Activated naive CD8-positive, alpha-beta T cell treated with anti-CD3 and anti-CD28 coated beads, Interleukin-2, amount 10 ng/mL, durations not matched to agents 7 days and 5 days (primary cell): Measurements from ENCODE around the gene KIF3B. TPM values are rescaled to one million over a fixed set of nuclear protein-coding genes. Genes with fewer than 3 reads are reported as not detected.
"Not testable (repeated sequence)": the region's sequence is repeated elsewhere in the genome, so short reads cannot be mapped to it uniquely, and the experiment has no call there.

ENCODE experiments used
- ATAC-seq: fragments of 150-1000 bp; cut with Tn5 transposase; one replicate; pipeline ENCODE4 v1.10.0; 2021; ENCODE audit warnings: low read depth, moderate library complexity
- POLR2A ChIA-PET: fragments of 350-600 bp; sonication (Branson Sonifier 250); formaldehyde crosslinking; loops from one replicate; lab custom pipeline; 2021; ENCODE audit warnings: antibody characterized with exemption; lab: Charles Lee
- DNase-seq: peaks from one replicate; pipeline ENCODE4 v3.0.0; 2021
- H3K27ac Mint-ChIP-seq: one replicate; pipeline ENCODE4 v1.8.0; 2022; ENCODE audit warnings: mild to moderate bottlenecking, mixed read lengths
- H3K27me3 Mint-ChIP-seq: one replicate; pipeline ENCODE4 v1.8.0; 2022; ENCODE audit warnings: mild to moderate bottlenecking, moderate library complexity, mixed read lengths
- H3K36me3 Mint-ChIP-seq: one replicate; pipeline ENCODE4 v1.8.0; 2021; ENCODE audit warnings: mild to moderate bottlenecking, mixed read lengths
- H3K4me1 Mint-ChIP-seq: one replicate; pipeline ENCODE4 v1.8.0; 2021; ENCODE audit warnings: mixed read lengths
- H3K4me3 Mint-ChIP-seq: one replicate; pipeline ENCODE4 v1.8.0; 2022; ENCODE audit warnings: mild to moderate bottlenecking, moderate library complexity, mixed read lengths
- H3K9me3 Mint-ChIP-seq: one replicate; pipeline ENCODE4 v1.8.0; 2021; ENCODE audit warnings: mixed read lengths
- total RNA-seq, 2 experiments: library from RNA; stranded (reverse); gene quantifications; one replicate each; pipeline ENCODE4 v1.2.3, GENCODE V29; 2021

Gene KIF3B
- total RNA-seq, 2 experiments from 2014 or later: 14.3 to 14.4 TPM

GRCh38 chr20:32314768-32315167, 37.3 kb downstream of the KIF3B start:
- peaks cover 45% of the 10 kb centered on the region for H3K36me3 Mint-ChIP-seq
- H3K9me3 Mint-ChIP-seq: peaks cover 2% of the 10 kb centered on the region
- DNase-seq: no peak
- H3K27ac Mint-ChIP-seq: no peak overlapping the region
- POLR2A ChIA-PET: no interaction called here
- no peak for ATAC-seq
- peaks cover 8% of the 10 kb centered on the region for H3K4me1 Mint-ChIP-seq
- no peaks in the 10 kb centered on the region for H3K27me3 Mint-ChIP-seq
- no peak overlapping the region for H3K4me3 Mint-ChIP-seq

GRCh38 chr20:32315399-32315798, 37.9 kb downstream of the KIF3B start:
- peaks cover 43% of the 10 kb centered on the region for H3K36me3 Mint-ChIP-seq
- POLR2A ChIA-PET: no interaction called here

GRCh38 chr20:32315891-32316290, 38.4 kb downstream of the KIF3B start:
- Mint-ChIP-seq H3K4me3 (no peak overlapping the region), H3K27me3 (no peaks in the 10 kb centered on the region), H3K4me1 (peaks cover 6% of the 10 kb centered on the region), H3K36me3 (peaks cover 44% of the 10 kb centered on the region), H3K9me3 (peaks cover 2% of the 10 kb centered on the region), H3K27ac (no peak overlapping the region)
- DNase-seq: no peak
- no peak for ATAC-seq
- POLR2A ChIA-PET: no interaction called here

More at GRCh38 chr20:32315399-32315798, 37.9 kb downstream of the KIF3B start:
- DNase-seq (no peak), ATAC-seq (no peak)
- no peak overlapping the region for H3K27ac Mint-ChIP-seq
- peaks cover 2% of the 10 kb centered on the region for H3K9me3 Mint-ChIP-seq
- no peak overlapping the region for H3K4me3 Mint-ChIP-seq
- no peaks in the 10 kb centered on the region for H3K27me3 Mint-ChIP-seq
- H3K4me1 Mint-ChIP-seq: peaks cover 8% of the 10 kb centered on the region

- H3K27me3 Mint-ChIP-seq: no peaks in the 10 kb centered on the region
- H3K27ac Mint-ChIP-seq: no peak overlapping the region
- ATAC-seq: no peak
- no peak for DNase-seq
- H3K9me3 Mint-ChIP-seq: peaks cover 2% of the 10 kb centered on the region
- POLR2A ChIA-PET: no interaction called here
- H3K4me1 Mint-ChIP-seq: peaks cover 6% of the 10 kb centered on the region
- H3K4me3 Mint-ChIP-seq: no peak overlapping the region
- H3K36me3 Mint-ChIP-seq: peaks cover 44% of the 10 kb centered on the region
Measured at GRCh38 chr20:32316667-32317066, 39.2 kb downstream of the KIF3B start.

GRCh38 chr20:32319100-32319499, 41.6 kb downstream of the KIF3B start:
- peaks cover 2% of the 10 kb centered on the region for H3K9me3 Mint-ChIP-seq
- no peaks in the 10 kb centered on the region for H3K27me3 Mint-ChIP-seq
- ATAC-seq: no peak
- POLR2A ChIA-PET: no interaction called here
- no peak overlapping the region for H3K4me3 Mint-ChIP-seq
- peaks cover 39% of the 10 kb centered on the region for H3K36me3 Mint-ChIP-seq
- no peak overlapping the region for H3K27ac Mint-ChIP-seq
- H3K4me1 Mint-ChIP-seq: peaks cover 6% of the 10 kb centered on the region
- DNase-seq: no peak

GRCh38 chr20:32320305-32320704, 42.9 kb downstream of the KIF3B start:
- Mint-ChIP-seq H3K27me3 (no peaks in the 10 kb centered on the region), H3K36me3 (peaks cover 35% of the 10 kb centered on the region), H3K4me1 (peaks cover 2% of the 10 kb centered on the region), H3K27ac (no peak overlapping the region), H3K9me3 (peaks cover under 1% of the 10 kb centered on the region), H3K4me3 (no peak overlapping the region)
- ATAC-seq (no peak), DNase-seq (no peak)
- POLR2A ChIA-PET: no interaction called here

GRCh38 chr20:32321390-32321789, 43.9 kb downstream of the KIF3B start:
- POLR2A ChIA-PET: no interaction called here
- Mint-ChIP-seq H3K9me3 (no peaks in the 10 kb centered on the region), H3K4me3 (no peak overlapping the region), H3K27me3 (no peaks in the 10 kb centered on the region), H3K36me3 (peaks cover 30% of the 10 kb centered on the region), H3K27ac (no peak overlapping the region), H3K4me1 (peaks cover 2% of the 10 kb centered on the region)
- DNase-seq (no peak), ATAC-seq (peak; percentile 23)

- H3K4me1 Mint-ChIP-seq, DNase-seq, ATAC-seq, POLR2A ChIA-PET, H3K4me3 Mint-ChIP-seq, H3K27me3 Mint-ChIP-seq, H3K27ac Mint-ChIP-seq, H3K9me3 Mint-ChIP-seq: not testable (repeated sequence)
- H3K36me3 Mint-ChIP-seq: peaks cover 27% of the 10 kb centered on the region
Measured at GRCh38 chr20:32322260-32322659, 44.8 kb downstream of the KIF3B start.

GRCh38 chr20:32323761-32324160, 46.3 kb downstream of the KIF3B start:
- H3K9me3 Mint-ChIP-seq, DNase-seq, H3K27ac Mint-ChIP-seq, ATAC-seq, H3K4me1 Mint-ChIP-seq, H3K27me3 Mint-ChIP-seq, H3K4me3 Mint-ChIP-seq: not testable (repeated sequence)
- POLR2A ChIA-PET: interaction anchor here (0.7 kb wide), 1 partner anchor 35 kb away, joined by 3 read pairs; no protein-coding TSS in a partner anchor
- peaks cover 20% of the 10 kb centered on the region for H3K36me3 Mint-ChIP-seq

- H3K4me3 Mint-ChIP-seq: no peak overlapping the region
- H3K27me3 Mint-ChIP-seq: no peaks in the 10 kb centered on the region
- H3K9me3 Mint-ChIP-seq: no peaks in the 10 kb centered on the region
- no peak for DNase-seq
- POLR2A ChIA-PET: interaction anchor here (0.6 kb wide), 1 partner anchor 125 kb away, joined by 3 read pairs; no protein-coding TSS in a partner anchor
- H3K4me1 Mint-ChIP-seq: no peaks in the 10 kb centered on the region
- H3K36me3 Mint-ChIP-seq: peaks cover 11% of the 10 kb centered on the region
- H3K27ac Mint-ChIP-seq: no peak overlapping the region
- no peak for ATAC-seq
Measured at GRCh38 chr20:32325706-32326503, 48.5 kb downstream of the KIF3B start.

- no peaks in the 10 kb centered on the region for H3K4me1 Mint-ChIP-seq
- POLR2A ChIA-PET: no interaction called here
- no peak for ATAC-seq
- DNase-seq: no peak
- peaks cover 9% of the 10 kb centered on the region for H3K36me3 Mint-ChIP-seq
- H3K9me3 Mint-ChIP-seq: no peaks in the 10 kb centered on the region
- H3K27me3 Mint-ChIP-seq: no peaks in the 10 kb centered on the region
- no peak overlapping the region for H3K27ac Mint-ChIP-seq
- H3K4me3 Mint-ChIP-seq: no peak overlapping the region
Measured at GRCh38 chr20:32326504-32326845, 49.0 kb downstream of the KIF3B start.

- H3K9me3 Mint-ChIP-seq: no peaks in the 10 kb centered on the region
- peaks cover 13% of the 10 kb centered on the region for H3K36me3 Mint-ChIP-seq
- ATAC-seq (no peak), DNase-seq (no peak)
- POLR2A ChIA-PET: no interaction called here
- H3K4me3 Mint-ChIP-seq: no peak overlapping the region
- no peaks in the 10 kb centered on the region for H3K27me3 Mint-ChIP-seq
- no peak overlapping the region for H3K27ac Mint-ChIP-seq
- H3K4me1 Mint-ChIP-seq: peaks cover 1% of the 10 kb centered on the region
Measured at GRCh38 chr20:32327087-32327681, 49.7 kb downstream of the KIF3B start.

GRCh38 chr20:32329817-32330554, 52.5 kb downstream of the KIF3B start:
- POLR2A ChIA-PET: interaction anchor here (0.6 kb wide), 1 partner anchor 322 kb away, joined by 3 read pairs; no protein-coding TSS in a partner anchor
- Mint-ChIP-seq H3K9me3 (no peaks in the 10 kb centered on the region), H3K36me3 (peaks cover 17% of the 10 kb centered on the region)

More at GRCh38 chr20:32329817-32330554, 52.5 kb downstream of the KIF3B start:
- Mint-ChIP-seq H3K27me3 (no peaks in the 10 kb centered on the region), H3K4me1 (peaks cover 7% of the 10 kb centered on the region), H3K27ac (no peak overlapping the region), H3K4me3 (no peak overlapping the region)
- DNase-seq: no peak
- no peak for ATAC-seq
